GM23338 (cell line): ENCODE data around the gene IDI1. TPM values are rescaled to one million over a fixed set of nuclear protein-coding genes. Genes with fewer than 3 reads are reported as not detected.

Experiments
- ATAC-seq: fragments of 200-7000 bp; cut with Tn5 transposase; 3 replicates; pipeline ENCODE4 v1.9.1; 2020
- DNase-seq: peaks from one replicate; pipeline ENCODE4 v3.0.0-alpha.2; 2015; ENCODE audit warnings: low spot score
- H2AFZ ChIP-seq: fragments of 200-600 bp; sonication (generic); 2 replicates; pipeline ENCODE4 v1.8.0; 2016; ENCODE audit warnings: antibody characterized with exemption, mild to moderate bottlenecking, moderate library complexity
- H3F3A ChIP-seq: fragments of 200-600 bp; sonication (generic); replicated peaks from 2 replicates; pipeline ENCODE4 v1.8.0; 2017; ENCODE audit warnings: antibody characterized with exemption, mixed run types, low read depth
- H3K27ac ChIP-seq: fragments of 200-600 bp; sonication (generic); 2 replicates; pipeline ENCODE4 v1.6.1; 2016; ENCODE audit warnings: low read depth
- H3K27me3 ChIP-seq: fragments of 200-600 bp; sonication (generic); 2 replicates; pipeline ENCODE4 v1.8.0; 2016; ENCODE audit warnings: mild to moderate bottlenecking, mixed run types, moderate library complexity; ENCODE audit not compliant: insufficient read depth
- H3K36me3 ChIP-seq: fragments of 200-600 bp; sonication (generic); 2 replicates; pipeline ENCODE4 v1.8.0; 2016; ENCODE audit warnings: mild to moderate bottlenecking; ENCODE audit not compliant: insufficient read depth
- H3K4me1 ChIP-seq: fragments of 200-600 bp; sonication (generic); 2 replicates; pipeline ENCODE4 v1.8.0; 2016; ENCODE audit warnings: mild to moderate bottlenecking, moderate library complexity; ENCODE audit not compliant: insufficient read depth
- H3K4me2 ChIP-seq: fragments of 200-600 bp; sonication (generic); 2 replicates; pipeline ENCODE4 v1.7.1; 2017; ENCODE audit warnings: mixed run types
- H3K4me3 ChIP-seq: fragments of 200-600 bp; sonication (generic); 2 replicates; pipeline ENCODE4 v1.6.1; 2016; ENCODE audit warnings: mixed run types
- H3K79me2 ChIP-seq: fragments of 200-600 bp; sonication (generic); replicated peaks from 2 replicates; pipeline ENCODE4 v1.8.0; 2017; ENCODE audit warnings: mild to moderate bottlenecking; ENCODE audit not compliant: insufficient read depth
- H3K9me2 ChIP-seq: fragments of 200-600 bp; sonication (generic); 2 replicates; pipeline ENCODE4 v1.8.0; 2017; ENCODE audit not compliant: insufficient read depth
- H4K20me1 ChIP-seq: fragments of 200-600 bp; sonication (generic); replicated peaks from 2 replicates; pipeline ENCODE4 v1.8.0; 2017; ENCODE audit warnings: mild to moderate bottlenecking; ENCODE audit not compliant: insufficient read depth
- H3K27ac Mint-ChIP-seq: 2 replicates; pipeline ENCODE4 v1.8.0; 2020; ENCODE audit warnings: inconsistent platforms, mild to moderate bottlenecking, moderate library complexity, mixed read lengths
- H3K27me3 Mint-ChIP-seq: 3 replicates; pipeline ENCODE4 v1.8.0; 2022; ENCODE audit warnings: low read depth, mild to moderate bottlenecking, moderate library complexity, mixed read lengths, inconsistent platforms; ENCODE audit not compliant: insufficient read depth, poor library complexity
- H3K36me3 Mint-ChIP-seq: 3 replicates; pipeline ENCODE4 v1.8.0; 2021; ENCODE audit warnings: low read depth, mild to moderate bottlenecking, inconsistent platforms, moderate library complexity, mixed read lengths
- H3K4me1 Mint-ChIP-seq: 3 replicates; pipeline ENCODE4 v1.8.0; 2020; ENCODE audit warnings: mild to moderate bottlenecking, inconsistent platforms, mixed read lengths
- H3K4me3 Mint-ChIP-seq: 3 replicates; pipeline ENCODE4 v1.8.0; 2021; ENCODE audit warnings: moderate library complexity, mild to moderate bottlenecking, inconsistent platforms, mixed read lengths
- H3K9me3 Mint-ChIP-seq: 3 replicates; pipeline ENCODE4 v1.8.0; 2020; ENCODE audit warnings: moderate library complexity, mild to moderate bottlenecking, inconsistent platforms, mixed read lengths
- CREB1 ChIP-seq: fragments of 250-450 bp; sonication (Bioruptor Pico); IDR thresholded peaks from 2 replicates; pipeline ENCODE4 v1.5.0; 2020; ENCODE audit warnings: low read depth, mild to moderate bottlenecking, moderate library complexity
- CTCF ChIP-seq, 2 experiments: fragments of 200-600 bp in 1 of 2; sonication (generic) in 1 of 2; conservative IDR thresholded peaks; 2 replicates each; pipeline versions ENCODE4 v1.5.1 to v1.6.1; 2016 to 2017; ENCODE audit warnings: antibody characterized with exemption in 2 of 2, low read depth in 2 of 2, mild to moderate bottlenecking in 2 of 2, moderate library complexity in 1 of 2
- JUNB ChIP-seq: IDR thresholded peaks from one replicate; pipeline ENCODE4 v1.6.1; 2016; ENCODE audit warnings: antibody characterized with exemption; ENCODE audit not compliant: unreplicated experiment
- POLR2AphosphoS5 ChIP-seq: IDR thresholded peaks from 2 replicates; pipeline ENCODE4 v1.6.1; 2016; ENCODE audit warnings: antibody characterized with exemption, low read depth
- STAT1 ChIP-seq: IDR thresholded peaks from one replicate; pipeline ENCODE4 v1.6.1; 2016; ENCODE audit warnings: antibody characterized with exemption; ENCODE audit not compliant: unreplicated experiment
- ZNF114 ChIP-seq: fragments of 250-450 bp; sonication (Bioruptor Pico); IDR thresholded peaks from 2 replicates; pipeline ENCODE4 v1.5.0; 2020; ENCODE audit warnings: mild to moderate bottlenecking, moderate library complexity
- ZNF331 ChIP-seq: fragments of 250-450 bp; sonication (Bioruptor Pico); IDR thresholded peaks from 2 replicates; pipeline ENCODE4 v1.5.0; 2020; ENCODE audit warnings: low read depth, mild to moderate bottlenecking, moderate library complexity
- polyA plus RNA-seq: library from polyadenylated mRNA; unstranded; fragments of >200 nt; fragmentation: Nextera tagmentation; extraction: Ambion mirVana; gene quantifications from 2 replicates; pipeline ENCODE4 v1.2.1, GENCODE V29; 2016
- total RNA-seq: library from RNA; depleted of rRNA; stranded (reverse); fragments of >200 nt; shearing (Covaris generic); gene quantifications from 2 replicates; pipeline ENCODE4 v1.2.3, GENCODE V29; 2014
- TF ChIP-seq, protein P1 (sequence below): fragments of 250-450 bp; sonication (Bioruptor Pico); IDR thresholded peaks from 2 replicates; pipeline ENCODE4 v1.5.0; 2020; ENCODE audit warnings: mild to moderate bottlenecking, moderate library complexity

Gene IDI1
- total and polyA plus RNA-seq, 2 experiments from 2014 or later, result 119 to 154 TPM

DNA sequence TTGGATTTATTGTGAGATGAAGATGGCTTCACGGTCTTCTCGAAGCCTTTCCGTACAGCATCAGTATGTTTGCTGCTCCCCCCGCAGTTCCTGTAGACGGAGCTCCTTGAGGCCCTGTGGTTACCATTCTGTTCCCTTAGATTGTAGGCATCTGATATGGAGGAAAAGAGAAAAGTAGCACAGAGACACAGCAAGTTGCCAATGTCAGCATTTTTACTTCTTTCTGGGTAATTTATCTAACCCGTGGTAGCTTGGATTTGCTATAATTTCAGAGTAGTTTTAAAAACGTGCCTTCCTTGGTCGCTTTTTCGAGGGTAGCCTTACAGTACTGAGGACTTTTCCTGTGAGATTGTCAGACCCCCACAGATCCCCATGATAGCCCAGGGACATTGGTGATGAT, 44.8 kb upstream of the IDI1 start (continued):
- TF ChIP-seq, protein P1, sequence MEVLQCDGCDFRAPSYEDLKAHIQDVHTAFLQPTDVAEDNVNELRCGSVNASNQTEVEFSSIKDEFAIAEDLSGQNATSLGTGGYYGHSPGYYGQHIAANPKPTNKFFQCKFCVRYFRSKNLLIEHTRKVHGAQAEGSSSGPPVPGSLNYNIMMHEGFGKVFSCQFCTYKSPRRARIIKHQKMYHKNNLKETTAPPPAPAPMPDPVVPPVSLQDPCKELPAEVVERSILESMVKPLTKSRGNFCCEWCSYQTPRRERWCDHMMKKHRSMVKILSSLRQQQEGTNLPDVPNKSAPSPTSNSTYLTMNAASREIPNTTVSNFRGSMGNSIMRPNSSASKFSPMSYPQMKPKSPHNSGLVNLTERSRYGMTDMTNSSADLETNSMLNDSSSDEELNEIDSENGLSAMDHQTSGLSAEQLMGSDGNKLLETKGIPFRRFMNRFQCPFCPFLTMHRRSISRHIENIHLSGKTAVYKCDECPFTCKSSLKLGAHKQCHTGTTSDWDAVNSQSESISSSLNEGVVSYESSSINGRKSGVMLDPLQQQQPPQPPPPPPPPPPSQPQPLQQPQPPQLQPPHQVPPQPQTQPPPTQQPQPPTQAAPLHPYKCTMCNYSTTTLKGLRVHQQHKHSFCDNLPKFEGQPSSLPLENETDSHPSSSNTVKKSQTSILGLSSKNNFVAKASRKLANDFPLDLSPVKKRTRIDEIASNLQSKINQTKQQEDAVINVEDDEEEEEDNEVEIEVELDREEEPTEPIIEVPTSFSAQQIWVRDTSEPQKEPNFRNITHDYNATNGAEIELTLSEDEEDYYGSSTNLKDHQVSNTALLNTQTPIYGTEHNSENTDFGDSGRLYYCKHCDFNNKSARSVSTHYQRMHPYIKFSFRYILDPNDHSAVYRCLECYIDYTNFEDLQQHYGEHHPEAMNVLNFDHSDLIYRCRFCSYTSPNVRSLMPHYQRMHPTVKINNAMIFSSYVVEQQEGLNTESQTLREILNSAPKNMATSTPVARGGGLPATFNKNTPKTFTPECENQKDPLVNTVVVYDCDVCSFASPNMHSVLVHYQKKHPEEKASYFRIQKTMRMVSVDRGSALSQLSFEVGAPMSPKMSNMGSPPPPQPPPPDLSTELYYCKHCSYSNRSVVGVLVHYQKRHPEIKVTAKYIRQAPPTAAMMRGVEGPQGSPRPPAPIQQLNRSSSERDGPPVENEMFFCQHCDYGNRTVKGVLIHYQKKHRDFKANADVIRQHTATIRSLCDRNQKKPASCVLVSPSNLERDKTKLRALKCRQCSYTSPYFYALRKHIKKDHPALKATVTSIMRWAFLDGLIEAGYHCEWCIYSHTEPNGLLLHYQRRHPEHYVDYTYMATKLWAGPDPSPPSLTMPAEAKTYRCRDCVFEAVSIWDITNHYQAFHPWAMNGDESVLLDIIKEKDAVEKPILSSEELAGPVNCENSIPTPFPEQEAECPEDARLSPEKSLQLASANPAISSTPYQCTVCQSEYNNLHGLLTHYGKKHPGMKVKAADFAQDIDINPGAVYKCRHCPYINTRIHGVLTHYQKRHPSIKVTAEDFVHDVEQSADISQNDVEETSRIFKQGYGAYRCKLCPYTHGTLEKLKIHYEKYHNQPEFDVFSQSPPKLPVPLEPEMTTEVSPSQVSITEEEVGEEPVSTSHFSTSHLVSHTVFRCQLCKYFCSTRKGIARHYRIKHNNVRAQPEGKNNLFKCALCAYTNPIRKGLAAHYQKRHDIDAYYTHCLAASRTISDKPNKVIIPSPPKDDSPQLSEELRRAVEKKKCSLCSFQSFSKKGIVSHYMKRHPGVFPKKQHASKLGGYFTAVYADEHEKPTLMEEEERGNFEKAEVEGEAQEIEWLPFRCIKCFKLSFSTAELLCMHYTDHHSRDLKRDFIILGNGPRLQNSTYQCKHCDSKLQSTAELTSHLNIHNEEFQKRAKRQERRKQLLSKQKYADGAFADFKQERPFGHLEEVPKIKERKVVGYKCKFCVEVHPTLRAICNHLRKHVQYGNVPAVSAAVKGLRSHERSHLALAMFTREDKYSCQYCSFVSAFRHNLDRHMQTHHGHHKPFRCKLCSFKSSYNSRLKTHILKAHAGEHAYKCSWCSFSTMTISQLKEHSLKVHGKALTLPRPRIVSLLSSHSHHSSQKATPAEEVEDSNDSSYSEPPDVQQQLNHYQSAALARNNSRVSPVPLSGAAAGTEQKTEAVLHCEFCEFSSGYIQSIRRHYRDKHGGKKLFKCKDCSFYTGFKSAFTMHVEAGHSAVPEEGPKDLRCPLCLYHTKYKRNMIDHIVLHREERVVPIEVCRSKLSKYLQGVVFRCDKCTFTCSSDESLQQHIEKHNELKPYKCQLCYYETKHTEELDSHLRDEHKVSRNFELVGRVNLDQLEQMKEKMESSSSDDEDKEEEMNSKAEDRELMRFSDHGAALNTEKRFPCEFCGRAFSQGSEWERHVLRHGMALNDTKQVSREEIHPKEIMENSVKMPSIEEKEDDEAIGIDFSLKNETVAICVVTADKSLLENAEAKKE (CRISPR knock-in tag), result no peak
- TF ChIP-seq ZNF114 (CRISPR knock-in tag), result no peak
- no peak for TF ChIP-seq CTCF (conservative IDR thresholded peaks at IDR 0.05; ENCODE audit: low read depth in 2 of 2)
- TF ChIP-seq JUNB, result no peak
- no peak for TF ChIP-seq STAT1
- no peak for TF ChIP-seq POLR2AphosphoS5
- no peak for TF ChIP-seq CREB1 (CRISPR knock-in tag)
- no peak for TF ChIP-seq ZNF331

DNA sequence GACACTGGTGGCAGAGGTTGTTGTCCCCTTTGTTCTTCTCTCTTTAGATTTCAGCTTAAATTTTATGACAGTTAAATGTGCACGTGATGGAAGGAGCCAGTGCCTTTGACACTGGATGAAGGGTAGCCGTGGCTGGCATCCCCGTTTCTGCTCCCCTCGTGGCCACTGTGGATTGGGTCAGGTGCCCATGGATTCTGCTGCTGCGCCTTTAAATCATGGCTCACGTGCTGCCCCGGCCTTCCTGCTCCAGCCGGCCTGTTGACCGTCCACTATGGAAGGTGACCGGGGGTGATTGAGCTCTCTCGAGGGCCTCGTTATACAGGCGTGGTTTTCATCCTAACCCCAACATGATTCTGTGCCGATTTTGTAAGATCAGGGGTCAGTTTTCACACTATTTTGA, 41.8 kb upstream of the IDI1 start:
- Mint-ChIP-seq H3K4me1 (no peaks in the 10 kb centered on the region), H3K4me3 (no peak overlapping the region), H3K27me3 (peaks cover 4% of the 10 kb centered on the region), H3K9me3 (no peaks in the 10 kb centered on the region), H3K36me3 (peaks cover 38% of the 10 kb centered on the region), H3K27ac (no peak overlapping the region)
- DNase-seq, result no peak
- peaks cover 11% of the 10 kb centered on the region for H3K36me3 ChIP-seq
- H3K4me2 ChIP-seq, result no peak overlapping the region
- no peak overlapping the region for H2AFZ ChIP-seq
- peaks cover 10% of the 10 kb centered on the region; the same call in 1 of the 2 replicates for H4K20me1 ChIP-seq
- H3K27me3 ChIP-seq, result no peaks in the 10 kb centered on the region
- no peaks in the 10 kb centered on the region for H3K79me2 ChIP-seq
- no peak for ATAC-seq
- no peaks in the 10 kb centered on the region for H3F3A ChIP-seq
- no peaks in the 10 kb centered on the region for H3K4me1 ChIP-seq
- no peak overlapping the region for H3K27ac ChIP-seq
- no peaks in the 10 kb centered on the region for H3K9me2 ChIP-seq
- H3K4me3 ChIP-seq, result no peak overlapping the region
- TF ChIP-seq, protein P1 (CRISPR knock-in tag), result no peak
- no peak for TF ChIP-seq STAT1
